SU-DHL-6 (cell line): ENCODE measurements around the gene LATS1.
"Not testable (repeated sequence)": the region's sequence is repeated elsewhere in the genome, so short reads cannot be mapped to it uniquely, and the experiment has no call there.

ENCODE experiments used
- H2AFZ ChIP-seq: fragments of 200-600 bp; sonication (generic); 2 replicates; pipeline ENCODE4 v1.6.1; 2014; ENCODE audit warnings: low read depth, mild to moderate bottlenecking, moderate library complexity, mixed read lengths, antibody characterized with exemption, low read length; ENCODE audit not compliant: severe bottlenecking
- H3F3A ChIP-seq: fragments of 200-600 bp; shearing (Covaris generic); 2 replicates; pipeline ENCODE4 v1.6.0; 2016; ENCODE audit warnings: antibody characterized with exemption, mild to moderate bottlenecking; ENCODE audit not compliant: insufficient read depth
- H3K27ac ChIP-seq: fragments of 200-600 bp; sonication (generic); 2 replicates; pipeline ENCODE4 v1.5.1; 2016; ENCODE audit warnings: low read depth, mild to moderate bottlenecking, low read length, moderate library complexity, mixed read lengths
- H3K27me3 ChIP-seq: fragments of 200-600 bp; sonication (generic), shearing (Covaris generic); 2 replicates; pipeline ENCODE4 v1.6.0; 2014; ENCODE audit warnings: mild to moderate bottlenecking, low read length
- H3K36me3 ChIP-seq: fragments of 200-600 bp; sonication (generic); 2 replicates; pipeline ENCODE4 v1.6.1; 2014; ENCODE audit warnings: mild to moderate bottlenecking, low read length, mixed read lengths
- H3K4me2 ChIP-seq: fragments of 300-600, 200-600 bp; shearing (Covaris generic), sonication (generic); 2 replicates; pipeline ENCODE4 v1.6.0; 2014; ENCODE audit warnings: low read length, low read depth, mild to moderate bottlenecking; ENCODE audit not compliant: poor library complexity, severe bottlenecking
- H3K4me3 ChIP-seq: fragments of 200-600 bp; sonication (generic); 2 replicates; pipeline ENCODE4 v1.5.1; 2014; ENCODE audit warnings: antibody characterized with exemption, low read length, mild to moderate bottlenecking, mixed read lengths; ENCODE audit not compliant: insufficient read depth, poor library complexity, severe bottlenecking
- H3K79me2 ChIP-seq: fragments of 200-600 bp; sonication (generic); 2 replicates; pipeline ENCODE4 v1.6.1; 2014; ENCODE audit warnings: mild to moderate bottlenecking, low read length, moderate library complexity; ENCODE audit not compliant: insufficient read depth
- H3K9ac ChIP-seq: fragments of 200-600 bp; sonication (generic); 2 replicates; pipeline ENCODE4 v1.7.0; 2014; ENCODE audit warnings: mild to moderate bottlenecking, low read length
- H3K9me2 ChIP-seq: fragments of 200-600 bp; sonication (generic); replicated peaks from 2 replicates; pipeline ENCODE4 v1.6.1; 2014; ENCODE audit warnings: low read length; ENCODE audit not compliant: insufficient read depth
- H3K9me3 ChIP-seq: fragments of 200-600 bp; sonication (generic); 2 replicates; pipeline ENCODE4 v1.6.1; 2014; ENCODE audit warnings: low read length, mixed read lengths; ENCODE audit not compliant: insufficient read depth
- H4K20me1 ChIP-seq: fragments of 200-600 bp; sonication (generic); 2 replicates; pipeline ENCODE4 v1.6.1; 2014; ENCODE audit warnings: low read depth, mild to moderate bottlenecking, antibody characterized with exemption, low read length, moderate library complexity, mixed read lengths
- EZH2phosphoT487 ChIP-seq: fragments of 200-600 bp; sonication (generic), shearing (Covaris generic); conservative IDR thresholded peaks from 2 replicates; pipeline ENCODE4 v1.6.1; 2018; ENCODE audit warnings: mild to moderate bottlenecking, antibody characterized with exemption, low read length, moderate library complexity, mixed read lengths
- TF ChIP-seq, protein P1 (sequence below): fragments of 200-600 bp; sonication (generic); IDR thresholded peaks from one replicate; pipeline ENCODE4 v1.5.1; 2017; ENCODE audit warnings: antibody characterized with exemption, mild to moderate bottlenecking, low read length, moderate library complexity; ENCODE audit not compliant: insufficient read depth, poor library complexity, severe bottlenecking

LATS1 gene

DNA sequence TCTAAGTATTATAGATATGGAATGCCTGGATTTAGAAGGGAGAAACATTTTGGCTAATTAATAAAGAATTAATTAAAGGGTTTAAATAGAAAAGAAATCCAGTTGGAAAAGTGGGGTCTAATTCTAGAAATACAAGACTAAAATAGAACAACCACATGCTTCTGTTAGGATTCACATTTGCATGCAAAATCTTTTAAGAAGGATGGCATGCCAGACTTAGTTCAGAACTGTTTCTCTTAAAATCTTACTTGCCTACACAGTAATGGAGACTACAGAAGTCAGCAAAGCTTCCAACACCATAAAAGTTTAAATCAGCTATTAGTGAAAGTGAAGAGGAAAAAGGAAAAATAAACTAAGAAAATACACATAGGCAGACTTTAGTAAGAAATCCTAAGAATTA, 36.7 kb downstream of the LATS1 start:
- no peak overlapping the region for H3K9ac ChIP-seq
- no peak for TF ChIP-seq EZH2phosphoT487
- TF ChIP-seq, protein P1, sequence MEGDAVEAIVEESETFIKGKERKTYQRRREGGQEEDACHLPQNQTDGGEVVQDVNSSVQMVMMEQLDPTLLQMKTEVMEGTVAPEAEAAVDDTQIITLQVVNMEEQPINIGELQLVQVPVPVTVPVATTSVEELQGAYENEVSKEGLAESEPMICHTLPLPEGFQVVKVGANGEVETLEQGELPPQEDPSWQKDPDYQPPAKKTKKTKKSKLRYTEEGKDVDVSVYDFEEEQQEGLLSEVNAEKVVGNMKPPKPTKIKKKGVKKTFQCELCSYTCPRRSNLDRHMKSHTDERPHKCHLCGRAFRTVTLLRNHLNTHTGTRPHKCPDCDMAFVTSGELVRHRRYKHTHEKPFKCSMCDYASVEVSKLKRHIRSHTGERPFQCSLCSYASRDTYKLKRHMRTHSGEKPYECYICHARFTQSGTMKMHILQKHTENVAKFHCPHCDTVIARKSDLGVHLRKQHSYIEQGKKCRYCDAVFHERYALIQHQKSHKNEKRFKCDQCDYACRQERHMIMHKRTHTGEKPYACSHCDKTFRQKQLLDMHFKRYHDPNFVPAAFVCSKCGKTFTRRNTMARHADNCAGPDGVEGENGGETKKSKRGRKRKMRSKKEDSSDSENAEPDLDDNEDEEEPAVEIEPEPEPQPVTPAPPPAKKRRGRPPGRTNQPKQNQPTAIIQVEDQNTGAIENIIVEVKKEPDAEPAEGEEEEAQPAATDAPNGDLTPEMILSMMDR = no peak
- peaks cover 15% of the 10 kb centered on the region for H3K79me2 ChIP-seq
- no peaks in the 10 kb centered on the region for H4K20me1 ChIP-seq
- no peaks in the 10 kb centered on the region for H3K27me3 ChIP-seq
- H3K4me2 ChIP-seq = no peak overlapping the region
- H3K36me3 ChIP-seq = peaks cover 25% of the 10 kb centered on the region
- no peaks in the 10 kb centered on the region for H3F3A ChIP-seq
- no peaks in the 10 kb centered on the region for H3K9me3 ChIP-seq
- H2AFZ ChIP-seq = no peak overlapping the region
- H3K9me2 ChIP-seq = no peaks in the 10 kb centered on the region
- H3K4me3 ChIP-seq = no peak overlapping the region
- H3K27ac ChIP-seq = no peak overlapping the region

DNA sequence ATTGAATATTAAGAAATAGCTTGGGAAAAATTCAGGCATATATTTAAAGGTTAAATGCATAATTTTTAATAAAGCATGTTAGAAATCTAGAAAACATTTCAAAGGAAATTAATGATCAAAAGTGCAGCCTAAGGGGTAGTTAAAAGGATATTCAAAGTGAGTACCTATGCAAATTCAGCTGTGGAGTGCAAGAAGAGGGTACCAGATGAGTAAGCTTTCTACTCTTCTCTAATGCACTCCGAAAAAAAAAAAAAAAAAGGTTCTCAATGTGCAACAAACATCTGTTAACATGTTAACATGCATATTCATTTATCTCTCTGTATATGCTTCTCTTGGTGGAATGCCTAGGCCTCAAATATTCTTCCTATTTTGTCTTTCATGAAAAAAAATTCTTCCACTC, 37.4 kb downstream of the LATS1 start:
- H3K4me3 ChIP-seq = no peak overlapping the region
- TF ChIP-seq, protein P1 = no peak
- TF ChIP-seq EZH2phosphoT487 = no peak
- H3K4me2 ChIP-seq = no peak overlapping the region
- no peak overlapping the region for H3K9ac ChIP-seq
- no peak overlapping the region for H3K27ac ChIP-seq
- no peaks in the 10 kb centered on the region for H3K27me3 ChIP-seq
- H4K20me1 ChIP-seq = no peaks in the 10 kb centered on the region
- H3F3A ChIP-seq = no peaks in the 10 kb centered on the region
- H3K9me3 ChIP-seq = no peaks in the 10 kb centered on the region
- no peaks in the 10 kb centered on the region for H3K9me2 ChIP-seq
- peaks cover 31% of the 10 kb centered on the region for H3K36me3 ChIP-seq
- H2AFZ ChIP-seq = no peak overlapping the region
- H3K79me2 ChIP-seq = peaks cover 15% of the 10 kb centered on the region; the same call in 1 of the 2 replicates

DNA sequence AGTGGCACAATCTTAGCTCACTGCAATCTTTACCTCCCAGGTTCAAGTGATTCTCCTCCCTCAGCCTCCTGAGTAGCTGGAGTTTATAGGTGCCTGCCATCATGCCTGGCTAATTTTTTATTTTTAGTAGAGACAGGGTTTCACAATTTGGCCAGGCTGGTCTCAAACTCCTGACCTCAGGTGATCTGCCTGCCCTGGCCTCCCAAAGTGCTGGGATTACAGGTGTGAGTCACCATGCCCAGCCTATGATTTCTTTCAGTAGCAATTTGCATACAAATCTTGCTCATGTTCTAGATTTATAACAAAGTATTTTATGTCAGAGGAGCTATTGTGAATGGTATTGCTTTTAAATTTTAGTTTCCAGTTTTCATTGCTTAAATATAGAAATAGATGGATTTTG, 45.6 kb downstream of the LATS1 start:
- H3K36me3 ChIP-seq = peaks cover 13% of the 10 kb centered on the region
- not testable (repeated sequence) for H2AFZ ChIP-seq, H3F3A ChIP-seq, H3K9me2 ChIP-seq, H3K27ac ChIP-seq, H3K9ac ChIP-seq, H3K9me3 ChIP-seq, H3K4me3 ChIP-seq, H3K79me2 ChIP-seq, H4K20me1 ChIP-seq, H3K4me2 ChIP-seq, H3K27me3 ChIP-seq

DNA sequence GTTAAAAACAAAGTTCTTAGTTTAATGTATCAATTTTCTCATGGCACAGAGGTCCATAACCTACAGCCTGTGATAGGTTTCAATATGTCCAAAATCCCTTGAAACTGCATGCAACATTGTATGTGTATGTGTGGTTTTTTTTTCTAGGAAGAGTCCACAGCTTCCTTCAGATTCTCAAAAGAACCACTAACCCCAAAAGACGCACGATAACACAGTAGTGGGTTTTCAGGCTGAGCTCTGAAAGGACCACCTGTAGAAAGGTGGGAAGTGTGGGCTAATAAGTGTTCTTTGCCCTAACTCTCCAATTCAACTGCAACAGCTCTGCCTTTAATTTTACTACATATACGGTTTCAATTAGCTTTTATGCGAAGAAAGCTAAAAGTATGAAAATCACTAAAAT, 57.9 kb downstream of the LATS1 start:
- Histone ChIP-seq H3K27ac (no peak overlapping the region), H3F3A (peaks cover 9% of the 10 kb centered on the region; the same call in 1 of the 2 replicates), H3K9me2 (no peaks in the 10 kb centered on the region), H2AFZ (no peak overlapping the region), H4K20me1 (no peaks in the 10 kb centered on the region), H3K9me3 (no peaks in the 10 kb centered on the region), H3K9ac (no peak overlapping the region), H3K27me3 (no peaks in the 10 kb centered on the region), H3K4me3 (no peak overlapping the region), H3K4me2 (no peak overlapping the region), H3K36me3 (peaks cover 27% of the 10 kb centered on the region), H3K79me2 (no peaks in the 10 kb centered on the region)
- TF ChIP-seq, protein P1 = no peak
